ENCODE data around the gene PTGR1.
"Not testable (repeated sequence)": the region's sequence is repeated elsewhere in the genome, so short reads cannot be mapped to it uniquely, and the experiment has no call there.

Gene PTGR1

GRCh38 chr9:111604054-111604615 lies 4.7 kb upstream of the PTGR1 start:
- DNase-seq (ENCODE audit: low read depth in 1 of 2, low spot score in 1 of 2) = no peak
- TF ChIP-seq JUND (IDR thresholded peaks at IDR 0.05; ENCODE audit: low read depth) = no peak
- in situ Hi-C loops (cut with HindIII; ENCODE audit: low pct_unique_long_range_greater_than_20kb, low sequenced_read_pairs) = no loop called here

DNA sequence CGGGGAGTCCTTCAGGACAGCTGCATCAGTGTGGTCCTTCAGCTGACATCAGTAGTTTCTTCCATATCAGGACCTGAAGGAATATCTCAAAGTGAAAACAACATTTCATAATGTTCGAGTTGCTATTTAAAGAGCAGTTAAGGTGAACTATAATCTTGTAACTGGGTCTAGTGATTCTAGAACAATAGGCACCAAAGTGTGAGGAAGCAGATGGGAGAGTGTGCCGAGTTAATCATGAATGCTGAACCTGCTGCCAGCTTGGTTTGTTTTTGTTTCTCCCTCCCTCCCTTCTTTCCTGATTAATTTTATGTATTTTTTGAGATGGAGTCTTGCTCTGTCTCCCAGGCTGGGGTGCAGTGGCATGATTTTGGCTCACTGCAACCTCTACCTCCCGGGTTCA lies 3.6 kb upstream of the PTGR1 start:
- TF ChIP-seq JUND (IDR thresholded peaks at IDR 0.05; ENCODE audit: low read depth) = no peak
- in situ Hi-C loops (cut with HindIII; ENCODE audit: low pct_unique_long_range_greater_than_20kb, low sequenced_read_pairs) = no loop called here
- no peak for DNase-seq (ENCODE audit: low read depth in 1 of 2, low spot score in 1 of 2)

DNA sequence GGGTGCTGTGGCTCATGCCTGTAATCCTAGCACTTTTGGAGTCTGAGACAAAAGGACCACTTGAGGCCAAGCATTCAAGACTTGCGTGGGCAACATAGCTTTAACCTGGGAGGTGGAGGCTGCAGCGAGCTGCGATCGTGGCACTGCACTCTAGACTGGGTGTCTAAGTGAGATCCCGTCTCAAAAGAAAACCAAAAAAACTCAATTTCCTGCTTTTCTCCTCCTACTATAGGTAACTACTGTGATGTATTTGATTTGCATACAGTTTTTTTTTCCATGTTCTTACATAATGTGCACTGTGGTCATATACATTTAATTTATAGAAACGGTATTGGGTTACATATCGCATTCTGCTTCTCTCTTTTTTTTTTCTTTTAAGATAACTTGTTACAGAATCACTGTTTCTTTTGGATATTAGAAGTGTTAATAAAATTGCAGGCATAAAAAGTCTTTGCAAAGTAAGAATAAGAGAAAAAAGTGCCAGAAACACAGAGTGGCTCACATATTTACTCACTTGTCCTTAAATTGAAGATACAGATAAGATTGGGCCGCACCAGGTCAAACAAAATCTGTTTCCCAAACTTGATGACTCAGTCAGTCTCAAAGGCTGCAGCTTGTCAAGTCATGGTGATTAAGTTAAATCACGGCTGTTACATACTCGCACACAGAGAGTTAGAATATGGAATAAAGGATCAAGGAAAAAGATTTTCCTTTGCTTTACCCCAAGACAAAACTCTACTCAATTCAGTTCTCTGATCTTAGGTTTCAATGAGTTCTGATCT lies 2.0 kb upstream of the PTGR1 start:
- in situ Hi-C loops (cut with HindIII; ENCODE audit: low pct_unique_long_range_greater_than_20kb, low sequenced_read_pairs) = no loop called here
- no peak for TF ChIP-seq JUND (IDR thresholded peaks at IDR 0.05; ENCODE audit: low read depth)
- DNase-seq (ENCODE audit: low read depth in 1 of 2, low spot score in 1 of 2) = no peak

GRCh38 chr9:111599955-111600343 lies 502 bp upstream of the PTGR1 start:
- TF ChIP-seq JUND (IDR thresholded peaks at IDR 0.05; ENCODE audit: low read depth) = no peak
- DNase-seq (ENCODE audit: low read depth in 1 of 2, low spot score in 1 of 2) = no peak
- in situ Hi-C loops (cut with HindIII; ENCODE audit: low pct_unique_long_range_greater_than_20kb, low sequenced_read_pairs) = no loop called here

- peak; percentile 8 to 27 for DNase-seq (ENCODE audit: low read depth in 1 of 2, low spot score in 1 of 2)
- in situ Hi-C loops (cut with HindIII; ENCODE audit: low pct_unique_long_range_greater_than_20kb, low sequenced_read_pairs) = no loop called here
- no peak for TF ChIP-seq JUND (IDR thresholded peaks at IDR 0.05; ENCODE audit: low read depth)
Observed at GRCh38 chr9:111598733-111599091, 735 bp downstream of the PTGR1 start.

DNA sequence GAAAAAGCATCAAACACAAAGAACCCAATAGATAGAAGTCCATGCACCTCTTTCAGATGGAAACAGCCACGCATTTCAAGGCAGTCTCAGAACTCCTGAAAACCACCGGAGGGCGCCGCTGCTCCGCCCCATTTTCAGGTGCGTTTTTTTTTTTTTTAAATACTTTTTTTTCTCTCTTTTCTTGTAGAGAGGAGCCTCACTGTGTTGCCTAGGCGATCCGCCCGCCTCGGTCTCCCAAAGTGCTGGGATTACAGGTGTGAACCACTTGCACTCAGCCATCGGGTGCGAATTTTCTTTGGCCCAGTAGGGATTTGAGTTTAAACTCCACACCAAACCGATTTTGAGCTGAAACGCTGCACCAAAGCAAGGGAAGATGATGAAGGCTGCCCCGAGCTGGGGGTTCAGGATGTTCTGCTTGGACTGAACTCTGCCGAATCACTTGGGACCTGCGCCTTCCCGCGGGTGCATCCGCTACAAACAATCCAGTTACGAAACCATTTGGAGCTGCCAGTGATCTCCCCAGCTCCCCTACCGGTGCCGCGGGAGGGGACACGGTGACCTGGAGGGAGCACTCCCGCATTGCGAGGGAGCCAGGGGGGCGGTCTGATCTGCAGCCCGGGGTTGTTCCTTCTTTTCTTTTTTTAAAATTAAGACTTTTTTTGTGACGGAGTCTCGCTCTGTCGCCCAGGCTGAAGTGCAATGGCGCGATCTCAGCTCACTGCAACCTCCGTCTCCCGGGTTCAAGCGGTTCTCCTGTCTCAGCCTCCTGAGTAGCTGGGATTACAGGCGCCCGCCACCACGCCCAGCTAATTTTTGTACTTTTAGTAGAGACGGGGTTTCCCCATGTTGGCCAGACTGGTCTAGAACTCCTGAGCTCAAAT lies 1.4 kb downstream of the PTGR1 start:
- DNase-seq (ENCODE audit: low read depth in 1 of 2, low spot score in 1 of 2) = peak; percentile 64 to 74
- in situ Hi-C loops (cut with HindIII; ENCODE audit: low pct_unique_long_range_greater_than_20kb, low sequenced_read_pairs) = no loop called here
- no peak for TF ChIP-seq JUND (IDR thresholded peaks at IDR 0.05; ENCODE audit: low read depth)

DNA sequence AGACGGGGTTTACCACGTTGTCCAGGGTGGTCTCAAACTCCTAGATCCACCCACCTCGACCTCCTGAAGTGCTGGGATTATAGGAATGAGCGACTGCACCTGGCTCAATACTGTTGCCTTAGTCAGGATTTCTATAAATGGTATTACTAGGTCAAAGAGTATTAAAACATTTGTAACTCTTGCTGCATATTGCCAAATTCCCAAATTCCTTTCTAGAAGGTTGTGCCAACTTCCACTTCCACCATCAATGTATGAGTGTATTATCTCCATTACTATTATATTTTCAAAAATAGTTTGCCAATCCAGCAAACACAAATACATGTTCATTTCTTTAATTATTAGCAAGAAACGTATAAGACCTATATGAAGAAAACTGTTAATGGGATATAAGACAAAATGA lies 10.6 kb downstream of the PTGR1 start:
- DNase-seq (ENCODE audit: low read depth in 1 of 2, low spot score in 1 of 2) = no peak
- no peak for TF ChIP-seq JUND (IDR thresholded peaks at IDR 0.05; ENCODE audit: low read depth)
- in situ Hi-C loops (cut with HindIII; ENCODE audit: low pct_unique_long_range_greater_than_20kb, low sequenced_read_pairs) = no loop called here

DNA sequence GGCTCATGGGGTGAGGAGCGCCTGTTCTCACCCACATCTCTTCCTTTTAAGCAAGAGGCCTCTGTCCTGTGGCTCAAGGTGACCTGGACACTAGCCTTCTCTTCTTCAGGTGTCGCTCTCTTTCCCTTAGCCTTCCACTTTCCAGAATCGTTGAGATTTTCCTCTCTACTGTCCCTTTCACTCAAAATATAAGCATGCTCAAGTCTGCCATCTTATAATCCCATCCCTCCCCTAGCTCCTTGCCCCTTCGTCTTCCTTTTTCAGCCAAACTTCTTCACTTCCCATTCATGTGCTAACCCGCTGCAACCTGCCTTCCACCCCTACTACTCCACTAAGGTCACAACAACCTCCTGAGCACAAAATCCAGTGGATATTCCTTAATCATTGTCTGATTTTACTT lies 13.1 kb downstream of the PTGR1 start:
- DNase-seq (ENCODE audit: low read depth in 1 of 2, low spot score in 1 of 2) = no peak
- in situ Hi-C loops (cut with HindIII; ENCODE audit: low pct_unique_long_range_greater_than_20kb, low sequenced_read_pairs) = no loop called here
- no peak for TF ChIP-seq JUND (IDR thresholded peaks at IDR 0.05; ENCODE audit: low read depth)

GRCh38 chr9:111582888-111583287 lies 16.6 kb downstream of the PTGR1 start:
- no peak for DNase-seq (ENCODE audit: low read depth in 1 of 2, low spot score in 1 of 2)
- TF ChIP-seq JUND (IDR thresholded peaks at IDR 0.05; ENCODE audit: low read depth) = no peak
- in situ Hi-C loops (cut with HindIII; ENCODE audit: low pct_unique_long_range_greater_than_20kb, low sequenced_read_pairs) = no loop called here

DNA sequence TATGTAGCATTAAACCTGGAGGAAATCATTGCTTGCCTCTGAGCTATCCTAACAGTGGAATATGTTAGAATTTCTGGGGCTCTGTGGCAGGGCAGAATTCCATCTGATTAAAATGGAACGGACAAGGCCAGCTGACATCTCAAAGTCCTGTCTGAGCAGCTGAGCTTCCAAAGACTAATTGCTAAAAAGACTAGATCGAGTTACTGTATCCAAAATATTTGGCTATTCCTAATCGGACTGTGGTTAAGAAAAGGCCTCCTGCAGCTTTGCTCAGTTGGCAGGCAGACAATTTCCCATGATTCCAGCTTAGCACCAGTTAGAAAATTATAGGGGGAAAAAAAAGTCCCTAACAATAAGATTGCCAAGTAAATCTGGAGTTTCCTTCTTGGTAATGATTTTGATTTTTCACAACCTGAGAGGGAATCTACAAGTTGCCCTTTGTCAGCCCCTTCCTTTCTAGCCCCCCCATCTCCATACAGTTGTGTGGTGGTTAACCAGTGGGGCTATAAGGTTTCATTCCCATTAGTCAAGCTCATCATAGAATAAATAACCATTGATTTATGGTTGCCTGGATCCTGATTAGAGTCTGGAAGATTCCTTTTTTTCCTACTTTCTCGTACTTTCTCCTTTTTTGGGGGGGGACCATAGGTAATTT lies 26.4 kb downstream of the PTGR1 start:
- in situ Hi-C loops (cut with HindIII; ENCODE audit: low pct_unique_long_range_greater_than_20kb, low sequenced_read_pairs) = no loop called here
- no peak for TF ChIP-seq JUND (IDR thresholded peaks at IDR 0.05; ENCODE audit: low read depth)
- no peak for DNase-seq (ENCODE audit: low read depth in 1 of 2, low spot score in 1 of 2)

GRCh38 chr9:111568127-111568526 lies 31.3 kb downstream of the PTGR1 start:
- in situ Hi-C loops (cut with HindIII; ENCODE audit: low pct_unique_long_range_greater_than_20kb, low sequenced_read_pairs); DNase-seq (ENCODE audit: low read depth in 1 of 2, low spot score in 1 of 2): not testable (repeated sequence)

DNA sequence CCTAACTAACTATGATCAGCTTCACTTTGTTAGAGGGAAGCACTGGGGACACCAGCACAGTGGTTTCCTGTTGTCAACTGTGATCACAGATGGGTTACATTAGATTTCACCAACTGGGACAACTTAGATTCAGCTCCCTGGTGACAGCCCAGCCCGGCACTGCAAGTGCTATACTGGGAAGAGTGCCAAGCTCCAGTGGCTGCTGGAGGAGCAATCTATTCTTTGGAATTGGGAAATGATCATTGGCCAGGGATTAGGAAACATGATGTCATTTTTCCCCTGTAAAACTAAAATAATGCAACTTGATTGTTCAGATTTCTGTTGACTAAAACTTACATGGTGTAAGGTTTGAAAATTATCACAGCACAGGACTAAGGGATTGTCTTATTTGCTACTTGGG lies 33.2 kb downstream of the PTGR1 start:
- in situ Hi-C loops (cut with HindIII; ENCODE audit: low pct_unique_long_range_greater_than_20kb, low sequenced_read_pairs) = no loop called here
- no peak for DNase-seq (ENCODE audit: low read depth in 1 of 2, low spot score in 1 of 2)
- no peak for TF ChIP-seq JUND (IDR thresholded peaks at IDR 0.05; ENCODE audit: low read depth)
